Endothelial cell (in vitro differentiated cells): ENCODE data around the gene FAT2. TPM values are rescaled to one million over a fixed set of nuclear protein-coding genes. Genes with fewer than 3 reads are reported as not detected.

Experiments used
- DNase-seq: peaks from one replicate; pipeline ENCODE4 v3.0.0; 2021; ENCODE audit warnings: low spot score
- H3K27ac Mint-ChIP-seq: one replicate; pipeline ENCODE4 v1.8.0; 2021; ENCODE audit warnings: mixed read lengths, inconsistent platforms; ENCODE audit not compliant: unreplicated experiment
- H3K27me3 Mint-ChIP-seq: one replicate; pipeline ENCODE4 v1.8.0; 2021; ENCODE audit warnings: mild to moderate bottlenecking, moderate library complexity, mixed read lengths, inconsistent platforms; ENCODE audit not compliant: unreplicated experiment
- H3K36me3 Mint-ChIP-seq: one replicate; pipeline ENCODE4 v1.8.0; 2021; ENCODE audit warnings: mild to moderate bottlenecking, low read depth, mixed read lengths, inconsistent platforms; ENCODE audit not compliant: unreplicated experiment
- H3K4me1 Mint-ChIP-seq: one replicate; pipeline ENCODE4 v1.8.0; 2021; ENCODE audit warnings: mild to moderate bottlenecking, mixed read lengths, inconsistent platforms; ENCODE audit not compliant: unreplicated experiment
- H3K4me3 Mint-ChIP-seq: one replicate; pipeline ENCODE4 v1.8.0; 2021; ENCODE audit warnings: mild to moderate bottlenecking, mixed read lengths, inconsistent platforms; ENCODE audit not compliant: unreplicated experiment
- H3K9me3 Mint-ChIP-seq: one replicate; pipeline ENCODE4 v1.8.0; 2021; ENCODE audit warnings: mixed read lengths, inconsistent platforms; ENCODE audit not compliant: unreplicated experiment
- total RNA-seq: library from RNA; stranded (reverse); fragmentation: NEBNext Ultra II Directional; extraction: Animal tissue kit (Norgen Biotek cat#: 25700); gene quantifications from one replicate; pipeline ENCODE4 v1.2.1, GENCODE V29; 2021; ENCODE audit not compliant: unreplicated experiment
- TF ChIP-seq, protein P1 (sequence below): fragments of 200-600 bp; sonication (generic); IDR thresholded peaks from one replicate; pipeline ENCODE4 v1.5.0; 2021; ENCODE audit warnings: antibody characterized with exemption; ENCODE audit not compliant: unreplicated experiment

The FAT2 gene
- total RNA-seq, 1 donor from 2014 or later, result 0.13 TPM

GRCh38 chr5:151597749-151598148, 6.6 kb upstream of the FAT2 start:
- TF ChIP-seq, protein P1, sequence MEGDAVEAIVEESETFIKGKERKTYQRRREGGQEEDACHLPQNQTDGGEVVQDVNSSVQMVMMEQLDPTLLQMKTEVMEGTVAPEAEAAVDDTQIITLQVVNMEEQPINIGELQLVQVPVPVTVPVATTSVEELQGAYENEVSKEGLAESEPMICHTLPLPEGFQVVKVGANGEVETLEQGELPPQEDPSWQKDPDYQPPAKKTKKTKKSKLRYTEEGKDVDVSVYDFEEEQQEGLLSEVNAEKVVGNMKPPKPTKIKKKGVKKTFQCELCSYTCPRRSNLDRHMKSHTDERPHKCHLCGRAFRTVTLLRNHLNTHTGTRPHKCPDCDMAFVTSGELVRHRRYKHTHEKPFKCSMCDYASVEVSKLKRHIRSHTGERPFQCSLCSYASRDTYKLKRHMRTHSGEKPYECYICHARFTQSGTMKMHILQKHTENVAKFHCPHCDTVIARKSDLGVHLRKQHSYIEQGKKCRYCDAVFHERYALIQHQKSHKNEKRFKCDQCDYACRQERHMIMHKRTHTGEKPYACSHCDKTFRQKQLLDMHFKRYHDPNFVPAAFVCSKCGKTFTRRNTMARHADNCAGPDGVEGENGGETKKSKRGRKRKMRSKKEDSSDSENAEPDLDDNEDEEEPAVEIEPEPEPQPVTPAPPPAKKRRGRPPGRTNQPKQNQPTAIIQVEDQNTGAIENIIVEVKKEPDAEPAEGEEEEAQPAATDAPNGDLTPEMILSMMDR, result no peak
- H3K9me3 Mint-ChIP-seq, result no peaks in the 10 kb centered on the region
- no peak overlapping the region for H3K27ac Mint-ChIP-seq
- no peak overlapping the region for H3K4me3 Mint-ChIP-seq
- no peak for DNase-seq
- H3K27me3 Mint-ChIP-seq, result peaks cover 5% of the 10 kb centered on the region
- no peaks in the 10 kb centered on the region for H3K4me1 Mint-ChIP-seq
- H3K36me3 Mint-ChIP-seq, result no peaks in the 10 kb centered on the region

- TF ChIP-seq, protein P1, result no peak
- peak; percentile 18 for DNase-seq
- Mint-ChIP-seq H3K4me3 (no peak overlapping the region), H3K27me3 (peaks cover 5% of the 10 kb centered on the region), H3K36me3 (no peaks in the 10 kb centered on the region), H3K27ac (no peak overlapping the region), H3K9me3 (no peaks in the 10 kb centered on the region), H3K4me1 (no peaks in the 10 kb centered on the region)
Observed at GRCh38 chr5:151596828-151597539, 5.9 kb upstream of the FAT2 start.

- Mint-ChIP-seq H3K27me3 (peaks cover 9% of the 10 kb centered on the region), H3K4me1 (no peaks in the 10 kb centered on the region), H3K4me3 (no peak overlapping the region), H3K36me3 (no peaks in the 10 kb centered on the region), H3K27ac (no peak overlapping the region), H3K9me3 (no peaks in the 10 kb centered on the region)
- TF ChIP-seq, protein P1, result no peak
- no peak for DNase-seq
Observed at GRCh38 chr5:151595411-151595826, 4.3 kb upstream of the FAT2 start.

- Mint-ChIP-seq H3K4me1 (no peaks in the 10 kb centered on the region), H3K36me3 (no peaks in the 10 kb centered on the region), H3K27ac (no peak overlapping the region), H3K4me3 (no peak overlapping the region), H3K9me3 (no peaks in the 10 kb centered on the region), H3K27me3 (peaks cover 6% of the 10 kb centered on the region)
- no peak for DNase-seq
- TF ChIP-seq, protein P1, result no peak
Observed at GRCh38 chr5:151592855-151593408, 1.8 kb upstream of the FAT2 start.

- Mint-ChIP-seq H3K4me3 (no peak overlapping the region), H3K4me1 (no peaks in the 10 kb centered on the region), H3K27ac (no peak overlapping the region), H3K36me3 (no peaks in the 10 kb centered on the region), H3K27me3 (peaks cover 4% of the 10 kb centered on the region), H3K9me3 (no peaks in the 10 kb centered on the region)
- TF ChIP-seq, protein P1, result no peak
- DNase-seq, result no peak
Observed at GRCh38 chr5:151589878-151590570, 1.1 kb downstream of the FAT2 start.
